Esophagus squamous epithelium (tissue), 4 donors: ENCODE measurements around the gene KIAA1671.

Experiments used
- CTCF ChIP-seq, 6 experiments: fragments of 450-650 bp in 4 of 6; fragments of 200-600 bp in 2 of 6; sonication (generic) in 2 of 6; IDR thresholded peaks; one replicate each; pipeline ENCODE4 v1.5.1; 2016 to 2019; ENCODE audit warnings: antibody characterized with exemption in 6 of 6, mild to moderate bottlenecking in 4 of 6, moderate library complexity in 4 of 6
- POLR2A ChIP-seq, 4 donors: fragments of 450-650 bp; IDR thresholded peaks; one replicate each; pipeline ENCODE4 v1.6.1; 2017; ENCODE audit warnings: antibody characterized with exemption in 4 of 4, mild to moderate bottlenecking in 4 of 4, moderate library complexity in 3 of 4

GRCh38 chr22:24954856-24955255, 2.3 kb downstream of the KIAA1671 start:
- TF ChIP-seq CTCF (IDR thresholded peaks at IDR 0.05) (no peak), POLR2A (IDR thresholded peaks at IDR 0.05) (no peak)
